ENCODE measurements around the gene PLCB1.

DNA sequence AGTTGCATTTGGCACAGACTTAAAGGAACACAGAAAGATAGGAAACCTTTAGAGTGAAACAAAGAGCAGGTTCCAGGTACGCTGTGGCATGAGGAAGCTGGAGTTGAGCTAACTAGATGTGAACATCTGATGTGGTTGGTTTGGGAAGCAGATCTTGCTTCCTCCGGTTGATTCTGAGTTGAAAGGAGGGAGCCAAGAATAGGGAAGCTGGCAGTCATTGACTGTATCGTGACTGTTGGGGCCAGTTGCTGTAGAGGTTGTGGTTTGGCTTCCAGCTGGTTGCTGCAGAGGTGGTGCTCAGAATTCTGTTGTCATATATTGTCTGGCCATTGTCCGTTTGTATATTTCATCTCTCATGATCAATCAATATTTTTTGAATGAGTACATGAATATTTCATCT, 325.9 kb downstream of the PLCB1 start:
- TF ChIP-seq, protein P1, sequence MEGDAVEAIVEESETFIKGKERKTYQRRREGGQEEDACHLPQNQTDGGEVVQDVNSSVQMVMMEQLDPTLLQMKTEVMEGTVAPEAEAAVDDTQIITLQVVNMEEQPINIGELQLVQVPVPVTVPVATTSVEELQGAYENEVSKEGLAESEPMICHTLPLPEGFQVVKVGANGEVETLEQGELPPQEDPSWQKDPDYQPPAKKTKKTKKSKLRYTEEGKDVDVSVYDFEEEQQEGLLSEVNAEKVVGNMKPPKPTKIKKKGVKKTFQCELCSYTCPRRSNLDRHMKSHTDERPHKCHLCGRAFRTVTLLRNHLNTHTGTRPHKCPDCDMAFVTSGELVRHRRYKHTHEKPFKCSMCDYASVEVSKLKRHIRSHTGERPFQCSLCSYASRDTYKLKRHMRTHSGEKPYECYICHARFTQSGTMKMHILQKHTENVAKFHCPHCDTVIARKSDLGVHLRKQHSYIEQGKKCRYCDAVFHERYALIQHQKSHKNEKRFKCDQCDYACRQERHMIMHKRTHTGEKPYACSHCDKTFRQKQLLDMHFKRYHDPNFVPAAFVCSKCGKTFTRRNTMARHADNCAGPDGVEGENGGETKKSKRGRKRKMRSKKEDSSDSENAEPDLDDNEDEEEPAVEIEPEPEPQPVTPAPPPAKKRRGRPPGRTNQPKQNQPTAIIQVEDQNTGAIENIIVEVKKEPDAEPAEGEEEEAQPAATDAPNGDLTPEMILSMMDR (IDR thresholded peaks at IDR 0.05; ENCODE audit: poor library complexity): no peak
- TF ChIP-seq EZH2 (IDR thresholded peaks at IDR 0.05; ENCODE audit: borderline replicate concordance) (no peak), EZH2phosphoT487 (IDR thresholded peaks at IDR 0.05; ENCODE audit: low read depth, severe bottlenecking, unreplicated experiment) (no peak)

Measured in hepatocyte (in vitro differentiated cells).